Hepatocyte (in vitro differentiated cells): Measurements from ENCODE around the gene DLL1. TPM values are rescaled to one million over a fixed set of nuclear protein-coding genes. Genes with fewer than 3 reads are reported as not detected.

Experiments
- DNase-seq: peaks from one replicate; pipeline ENCODE4 v3.0.0-alpha.2; 2016; ENCODE audit warnings: low spot score
- H2AFZ ChIP-seq: fragments of 200-600 bp; sonication (generic); 2 replicates; pipeline ENCODE4 v1.6.0; 2016; ENCODE audit warnings: antibody characterized with exemption, mild to moderate bottlenecking
- H3K27ac ChIP-seq: fragments of 200-600 bp; sonication (generic); 2 replicates; pipeline ENCODE4 v1.5.1; 2016; ENCODE audit warnings: mild to moderate bottlenecking
- H3K27me3 ChIP-seq: fragments of 200-600 bp; sonication (generic); 2 replicates; pipeline ENCODE4 v1.6.1; 2016
- H3K36me3 ChIP-seq: fragments of 200-600 bp; sonication (generic); replicated peaks from 2 replicates; pipeline ENCODE4 v1.5.1; 2016; ENCODE audit warnings: low read depth; ENCODE audit not compliant: insufficient read depth
- H3K4me1 ChIP-seq: fragments of 200-600 bp; sonication (generic); 2 replicates; pipeline ENCODE4 v1.5.1; 2016; ENCODE audit warnings: mild to moderate bottlenecking, moderate library complexity; ENCODE audit not compliant: insufficient read depth
- H3K4me2 ChIP-seq: fragments of 200-600 bp; sonication (generic); 2 replicates; pipeline ENCODE4 v1.6.0; 2016
- H3K4me3 ChIP-seq: fragments of 200-600 bp; sonication (generic); 2 replicates; pipeline ENCODE4 v1.5.1; 2016; ENCODE audit warnings: mild to moderate bottlenecking
- H3K79me2 ChIP-seq: fragments of 200-600 bp; sonication (generic); 2 replicates; pipeline ENCODE4 v1.6.0; 2017; ENCODE audit warnings: mild to moderate bottlenecking
- H3K9me2 ChIP-seq: fragments of 200-600 bp; sonication (generic); replicated peaks from 2 replicates; pipeline ENCODE4 v1.6.0; 2017; ENCODE audit warnings: mild to moderate bottlenecking; ENCODE audit not compliant: insufficient read depth
- H3K9me3 ChIP-seq: fragments of 200-600 bp; sonication (generic); 2 replicates; pipeline ENCODE4 v1.5.1; 2016; ENCODE audit warnings: low read depth, mild to moderate bottlenecking
- H4K20me1 ChIP-seq: fragments of 200-600 bp; sonication (generic); 2 replicates; pipeline ENCODE4 v1.6.0; 2016; ENCODE audit warnings: mild to moderate bottlenecking; ENCODE audit not compliant: insufficient read depth, poor library complexity, severe bottlenecking
- CTCF ChIP-seq: fragments of 200-600 bp; sonication (generic); IDR thresholded peaks from 2 replicates; pipeline ENCODE4 v1.5.1; 2016; ENCODE audit warnings: antibody characterized with exemption, mild to moderate bottlenecking; ENCODE audit not compliant: poor library complexity
- EZH2 ChIP-seq: fragments of 200-600 bp; sonication (generic); IDR thresholded peaks from 2 replicates; pipeline ENCODE4 v1.6.1; 2016; ENCODE audit warnings: antibody characterized with exemption, mild to moderate bottlenecking, borderline replicate concordance
- EZH2phosphoT487 ChIP-seq: fragments of 200-600 bp; sonication (generic); IDR thresholded peaks from one replicate; pipeline ENCODE4 v1.6.1; 2018; ENCODE audit warnings: antibody characterized with exemption, mild to moderate bottlenecking, low read depth, moderate library complexity; ENCODE audit not compliant: unreplicated experiment, severe bottlenecking
- WGBS: methylation state at CpG from one replicate; pipeline ENCODE4 v1.1.6; 2016; ENCODE audit warnings: low lambda C conversion rate; ENCODE audit errors: missing lambda C conversion rate; 5-methylcytosine and 5-hydroxymethylcytosine counted together
- polyA plus RNA-seq: library from polyadenylated mRNA; unstranded; fragments of >200 nt; fragmentation: Nextera tagmentation; extraction: Ambion mirVana; gene quantifications from 2 replicates; pipeline ENCODE4 v1.2.1, GENCODE V29; 2016
- total RNA-seq: library from RNA; depleted of rRNA; stranded (reverse); fragments of >200 nt; gene quantifications from 2 replicates; pipeline ENCODE4 v1.2.3, GENCODE V29; 2014

DLL1 gene
- total and polyA plus RNA-seq, 2 experiments from 2014 or later = 3.1 to 3.3 TPM

GRCh38 chr6:170285482-170285881 is 5.4 kb downstream of the DLL1 start:
- Histone ChIP-seq H3K9me3 (no peaks in the 10 kb centered on the region), H3K4me3 (no peak overlapping the region), H3K4me2 (no peak overlapping the region), H3K4me1 (peaks cover 23% of the 10 kb centered on the region), H2AFZ (no peak overlapping the region), H4K20me1 (no peaks in the 10 kb centered on the region), H3K27ac (no peak overlapping the region), H3K9me2 (no peaks in the 10 kb centered on the region), H3K27me3 (peaks cover 48% of the 10 kb centered on the region), H3K79me2 (no peaks in the 10 kb centered on the region), H3K36me3 (no peaks in the 10 kb centered on the region)
- no peak for DNase-seq
- WGBS = 93% methylated on average over 5 of the region's 5 CpGs
- no peak for TF ChIP-seq EZH2phosphoT487

- no peaks in the 10 kb centered on the region for H3K9me2 ChIP-seq
- H3K27ac ChIP-seq = no peak overlapping the region
- H3K36me3 ChIP-seq = no peaks in the 10 kb centered on the region
- no peak overlapping the region for H3K4me2 ChIP-seq
- no peak for DNase-seq
- H3K4me1 ChIP-seq = peaks cover 23% of the 10 kb centered on the region
- TF ChIP-seq EZH2phosphoT487 (no peak), CTCF (no peak), EZH2 (no peak)
- H3K9me3 ChIP-seq = no peaks in the 10 kb centered on the region
- no peaks in the 10 kb centered on the region for H4K20me1 ChIP-seq
- no peak overlapping the region for H2AFZ ChIP-seq
- H3K4me3 ChIP-seq = no peak overlapping the region
- WGBS = 95% methylated on average over 24 of the region's 24 CpGs
- peaks cover 44% of the 10 kb centered on the region for H3K27me3 ChIP-seq
- H3K79me2 ChIP-seq = no peaks in the 10 kb centered on the region
These were observed 5.9 kb downstream of the DLL1 start for GRCh38 chr6:170284866-170285469.

GRCh38 chr6:170284126-170284773 is 6.6 kb downstream of the DLL1 start:
- Histone ChIP-seq H3K36me3 (no peaks in the 10 kb centered on the region), H3K79me2 (no peaks in the 10 kb centered on the region), H3K4me1 (peaks cover 19% of the 10 kb centered on the region), H4K20me1 (no peaks in the 10 kb centered on the region), H3K4me3 (no peak overlapping the region), H3K4me2 (no peak overlapping the region), H3K9me3 (no peaks in the 10 kb centered on the region), H3K27me3 (peaks cover 38% of the 10 kb centered on the region), H3K27ac (no peak overlapping the region), H3K9me2 (no peaks in the 10 kb centered on the region), H2AFZ (no peak overlapping the region)
- no peak for DNase-seq
- no peak for TF ChIP-seq EZH2phosphoT487
- no peak for TF ChIP-seq CTCF
- TF ChIP-seq EZH2 = no peak
- 92% methylated on average over 12 of the region's 15 CpGs for WGBS
